T-helper 17 cell (primary cell): Measurements from ENCODE around the gene MGST3. TPM values are rescaled to one million over a fixed set of nuclear protein-coding genes. Genes with fewer than 3 reads are reported as not detected.

Source experiments
- ATAC-seq: fragments of 150-1000 bp; cut with Tn5 transposase; 2 replicates; pipeline ENCODE4 v1.10.0; 2021; ENCODE audit warnings: mild to moderate bottlenecking, moderate library complexity
- DNase-seq, 3 donors: peaks; one replicate each; pipeline versions ENCODE4 v3.0.0 to v3.0.0-alpha.2; 2020 to 2021
- H3K9me3 ChIP-seq: one replicate; pipeline ENCODE4 v1.7.0; 2013; ENCODE audit warnings: low read length, mild to moderate bottlenecking; ENCODE audit not compliant: control insufficient read depth, poor library complexity, severe bottlenecking
- H3K27ac Mint-ChIP-seq: one replicate; pipeline ENCODE4 v1.8.0; 2022; ENCODE audit warnings: mild to moderate bottlenecking, moderate library complexity, mixed read lengths
- H3K27me3 Mint-ChIP-seq: one replicate; pipeline ENCODE4 v1.8.0; 2022; ENCODE audit warnings: mixed read lengths
- H3K36me3 Mint-ChIP-seq: one replicate; pipeline ENCODE4 v1.8.0; 2022; ENCODE audit warnings: low read depth, mixed read lengths
- H3K4me1 Mint-ChIP-seq: one replicate; pipeline ENCODE4 v1.8.0; 2022; ENCODE audit warnings: mild to moderate bottlenecking, mixed read lengths
- H3K4me3 Mint-ChIP-seq: one replicate; pipeline ENCODE4 v1.8.0; 2022; ENCODE audit warnings: mild to moderate bottlenecking, moderate library complexity, mixed read lengths
- total RNA-seq, 4 donors: library from RNA in 2 of 4; stranded (reverse) in 2 of 4; gene quantifications; one replicate each; pipeline ENCODE4 v1.2.3 and lab custom pipeline; 2022 to 2026

The MGST3 gene
- total RNA-seq, 2 donors from 2014 or later: 27.2 to 42.1 TPM

DNA sequence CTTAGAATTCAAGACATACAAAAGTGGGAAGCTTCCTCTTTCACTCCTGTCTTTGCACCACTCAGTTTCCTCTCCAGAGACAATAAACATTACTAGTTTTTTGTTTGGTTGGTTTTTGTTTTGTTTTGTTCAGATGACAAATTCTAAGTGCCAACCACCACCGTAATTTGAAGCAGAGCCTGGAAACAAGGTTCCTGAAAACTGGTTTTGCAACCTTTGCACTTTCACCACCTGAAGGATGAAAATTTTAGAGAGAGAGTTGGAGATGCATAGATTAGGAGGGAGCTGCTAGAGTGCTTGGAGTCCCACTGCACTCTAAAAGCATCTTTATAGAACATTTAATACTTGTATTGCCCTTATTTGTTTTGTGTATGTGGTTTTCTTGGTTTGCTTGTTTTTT, 20.2 kb upstream of the MGST3 start:
- no peak for ATAC-seq
- Mint-ChIP-seq H3K27me3 (peaks cover 45% of the 10 kb centered on the region), H3K36me3 (peaks cover 9% of the 10 kb centered on the region), H3K27ac (no peak overlapping the region), H3K4me1 (peaks cover 3% of the 10 kb centered on the region), H3K4me3 (no peak overlapping the region)
- DNase-seq: no peak
- H3K9me3 ChIP-seq: no peaks in the 10 kb centered on the region

GRCh38 chr1:165612062-165612461, 19.0 kb upstream of the MGST3 start:
- no peaks in the 10 kb centered on the region for H3K9me3 ChIP-seq
- H3K36me3 Mint-ChIP-seq: peaks cover 7% of the 10 kb centered on the region
- no peaks in the 10 kb centered on the region for H3K4me1 Mint-ChIP-seq
- ATAC-seq (no peak), DNase-seq (no peak)
- no peak overlapping the region for H3K27ac Mint-ChIP-seq
- H3K4me3 Mint-ChIP-seq: no peak overlapping the region
- H3K27me3 Mint-ChIP-seq: peaks cover 46% of the 10 kb centered on the region

- no peak overlapping the region for H3K27ac Mint-ChIP-seq
- no peak overlapping the region for H3K4me3 Mint-ChIP-seq
- no peaks in the 10 kb centered on the region for H3K4me1 Mint-ChIP-seq
- no peaks in the 10 kb centered on the region for H3K9me3 ChIP-seq
- peaks cover 12% of the 10 kb centered on the region for H3K36me3 Mint-ChIP-seq
- peaks cover 42% of the 10 kb centered on the region for H3K27me3 Mint-ChIP-seq
- no peak for DNase-seq
- ATAC-seq: no peak
Measured at GRCh38 chr1:165616054-165616612, 14.9 kb upstream of the MGST3 start.

- no peaks in the 10 kb centered on the region for H3K4me1 Mint-ChIP-seq
- peaks cover 35% of the 10 kb centered on the region for H3K27me3 Mint-ChIP-seq
- DNase-seq: no peak
- H3K4me3 Mint-ChIP-seq: no peak overlapping the region
- H3K27ac Mint-ChIP-seq: no peak overlapping the region
- no peaks in the 10 kb centered on the region for H3K9me3 ChIP-seq
- no peak for ATAC-seq
- H3K36me3 Mint-ChIP-seq: peaks cover 10% of the 10 kb centered on the region
Measured at GRCh38 chr1:165616987-165617546, 14.0 kb upstream of the MGST3 start.

DNA sequence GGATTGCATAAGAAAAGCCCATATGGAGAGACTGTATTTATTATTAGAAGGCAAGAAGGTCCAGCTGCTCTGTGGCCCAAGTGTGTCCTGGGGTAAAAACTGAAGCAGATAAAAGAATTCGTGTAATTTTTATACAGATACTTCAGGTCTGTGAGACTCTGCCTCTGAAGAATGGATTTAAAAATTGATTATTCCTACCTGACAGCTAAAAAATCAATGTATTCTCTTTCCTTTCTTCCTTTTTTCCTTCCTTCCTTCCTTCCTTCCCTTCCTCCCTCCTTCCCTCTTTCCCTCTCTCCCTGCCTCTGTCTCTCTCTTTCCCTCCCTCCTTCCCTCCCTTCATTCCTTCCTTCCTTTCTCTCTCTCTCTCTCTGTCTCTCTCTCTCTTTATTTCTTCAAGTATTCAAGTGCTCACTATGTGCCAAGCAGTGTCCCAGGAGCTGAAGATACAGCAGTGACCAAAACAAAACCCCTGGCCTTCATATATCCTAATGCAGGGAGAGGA, 11.3 kb upstream of the MGST3 start:
- Mint-ChIP-seq H3K27ac (no peak overlapping the region), H3K27me3 (peaks cover 49% of the 10 kb centered on the region), H3K4me3 (no peak overlapping the region), H3K36me3 (peaks cover 13% of the 10 kb centered on the region), H3K4me1 (no peaks in the 10 kb centered on the region)
- ATAC-seq (no peak), DNase-seq (no peak)
- H3K9me3 ChIP-seq: no peaks in the 10 kb centered on the region

- Mint-ChIP-seq H3K4me3 (no peak overlapping the region), H3K36me3 (peaks cover 7% of the 10 kb centered on the region), H3K27ac (no peak overlapping the region)
Measured at GRCh38 chr1:165623624-165624023, 7.4 kb upstream of the MGST3 start.

GRCh38 chr1:165624441-165624840, 6.6 kb upstream of the MGST3 start:
- H3K9me3 ChIP-seq: no peaks in the 10 kb centered on the region
- Mint-ChIP-seq H3K27ac (no peak overlapping the region), H3K36me3 (peaks cover 7% of the 10 kb centered on the region), H3K27me3 (peaks cover 27% of the 10 kb centered on the region), H3K4me1 (peaks cover 2% of the 10 kb centered on the region), H3K4me3 (no peak overlapping the region)
- no peak for DNase-seq
- ATAC-seq: no peak

More at GRCh38 chr1:165623624-165624023, 7.4 kb upstream of the MGST3 start:
- no peaks in the 10 kb centered on the region for H3K9me3 ChIP-seq
- Mint-ChIP-seq H3K4me1 (peaks cover 2% of the 10 kb centered on the region), H3K27me3 (peaks cover 27% of the 10 kb centered on the region)
- ATAC-seq: no peak
- DNase-seq: no peak

GRCh38 chr1:165628147-165628822, 2.7 kb upstream of the MGST3 start:
- H3K9me3 ChIP-seq: no peaks in the 10 kb centered on the region
- ATAC-seq (no peak), DNase-seq (no peak)
- H3K27ac Mint-ChIP-seq: no peak overlapping the region
- peaks cover 3% of the 10 kb centered on the region for H3K36me3 Mint-ChIP-seq
- H3K4me3 Mint-ChIP-seq: no peak overlapping the region
- H3K27me3 Mint-ChIP-seq: peaks cover 12% of the 10 kb centered on the region
- peaks cover 9% of the 10 kb centered on the region for H3K4me1 Mint-ChIP-seq

- no peaks in the 10 kb centered on the region for H3K9me3 ChIP-seq
- Mint-ChIP-seq H3K36me3 (peaks cover 3% of the 10 kb centered on the region), H3K27me3 (peaks cover 6% of the 10 kb centered on the region), H3K4me1 (peaks cover 16% of the 10 kb centered on the region), H3K4me3 (peak overlapping the region; percentile 39), H3K27ac (no peak overlapping the region)
- DNase-seq (no peak), ATAC-seq (no peak)
Measured at GRCh38 chr1:165629151-165629550, 1.9 kb upstream of the MGST3 start.

GRCh38 chr1:165629848-165630628, 996 bp upstream of the MGST3 start:
- H3K36me3 Mint-ChIP-seq: no peaks in the 10 kb centered on the region
- DNase-seq: no peak
- ATAC-seq: no peak
- H3K27me3 Mint-ChIP-seq: no peaks in the 10 kb centered on the region
- H3K4me3 Mint-ChIP-seq: no peak overlapping the region
- H3K27ac Mint-ChIP-seq: no peak overlapping the region
- peaks cover 20% of the 10 kb centered on the region for H3K4me1 Mint-ChIP-seq
- no peaks in the 10 kb centered on the region for H3K9me3 ChIP-seq

DNA sequence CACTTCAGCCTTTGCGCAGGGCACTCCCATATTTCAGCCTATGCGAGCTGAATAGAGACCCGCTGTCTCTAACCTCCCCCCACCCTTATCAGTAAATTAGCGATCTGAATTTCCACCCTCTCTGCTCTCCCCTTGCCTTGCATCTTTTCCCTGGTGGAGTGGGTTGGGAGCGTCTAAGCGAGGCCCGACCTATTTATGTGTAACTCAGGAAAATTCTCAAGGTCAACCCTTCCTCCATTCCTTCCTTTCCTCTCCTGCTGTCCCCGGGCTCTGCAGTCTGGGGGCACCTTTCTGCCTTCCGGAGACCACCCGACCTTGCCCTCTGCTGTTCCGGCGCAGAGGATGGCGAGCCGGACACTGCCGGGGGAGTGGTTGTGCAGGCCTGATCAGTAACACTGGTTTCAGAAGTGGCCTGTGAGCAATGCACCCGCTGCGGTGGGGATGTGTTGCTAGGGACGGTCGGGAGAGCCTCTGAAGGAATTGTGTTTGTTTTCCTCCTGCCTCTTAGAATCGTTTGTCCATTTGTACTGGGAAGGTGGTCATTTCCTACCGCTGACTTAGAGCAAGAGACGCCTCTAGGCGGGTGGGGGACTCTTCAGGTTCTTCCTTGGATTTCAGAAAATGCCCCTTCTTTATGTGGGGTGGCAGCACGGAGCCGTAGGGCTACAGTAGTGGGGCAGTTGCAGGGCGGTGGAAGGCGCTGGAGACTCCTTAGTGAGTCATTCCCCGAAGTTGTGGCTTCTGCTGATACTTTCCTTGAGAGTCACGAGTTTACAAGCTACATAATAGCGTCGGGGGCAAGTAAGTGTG, 513 bp downstream of the MGST3 start:
- no peaks in the 10 kb centered on the region for H3K36me3 Mint-ChIP-seq
- ATAC-seq (no peak), DNase-seq (peak in 1 of 3 donors; percentile 11)
- no peaks in the 10 kb centered on the region for H3K27me3 Mint-ChIP-seq
- no peak overlapping the region for H3K27ac Mint-ChIP-seq
- H3K4me1 Mint-ChIP-seq: peaks cover 23% of the 10 kb centered on the region
- no peaks in the 10 kb centered on the region for H3K9me3 ChIP-seq
- H3K4me3 Mint-ChIP-seq: no peak overlapping the region

DNA sequence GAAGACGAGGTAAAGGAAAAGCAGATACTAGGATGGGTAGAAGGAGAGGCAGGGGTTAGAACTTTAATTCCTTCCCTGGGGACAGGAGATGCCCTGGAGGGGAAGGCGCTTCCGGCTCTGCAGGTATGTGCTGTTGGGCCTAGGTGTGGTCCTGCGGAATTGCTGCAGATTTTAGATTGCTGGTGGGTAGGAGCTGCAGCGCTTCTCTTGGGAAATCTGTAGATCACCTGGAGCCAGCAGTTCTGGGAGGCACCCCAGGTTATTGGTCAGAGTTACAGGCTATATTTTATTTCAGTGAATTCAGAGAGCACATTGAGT, 1.1 kb downstream of the MGST3 start:
- Mint-ChIP-seq H3K27me3 (no peaks in the 10 kb centered on the region), H3K27ac (no peak overlapping the region), H3K4me1 (peaks cover 25% of the 10 kb centered on the region), H3K4me3 (no peak overlapping the region), H3K36me3 (no peaks in the 10 kb centered on the region)
- DNase-seq (no peak), ATAC-seq (no peak)
- H3K9me3 ChIP-seq: no peaks in the 10 kb centered on the region

- H3K9me3 ChIP-seq: no peaks in the 10 kb centered on the region
- Mint-ChIP-seq H3K27ac (no peak overlapping the region), H3K27me3 (no peaks in the 10 kb centered on the region), H3K36me3 (no peaks in the 10 kb centered on the region), H3K4me1 (peaks cover 25% of the 10 kb centered on the region), H3K4me3 (no peak overlapping the region)
- DNase-seq: no peak
- no peak for ATAC-seq
Measured at GRCh38 chr1:165632491-165632890, 1.5 kb downstream of the MGST3 start.
